Measurements from ENCODE around the gene SLC38A3.
"Not testable (repeated sequence)": the region's sequence is repeated elsewhere in the genome, so short reads cannot be mapped to it uniquely, and the experiment has no call there.

SLC38A3 gene

GRCh38 chr3:50250514-50250913 lies 45.4 kb downstream of the SLC38A3 start:
- DNase-seq (ENCODE audit: low spot score), result no peak

GRCh38 chr3:50251220-50251619 lies 46.1 kb downstream of the SLC38A3 start:
- no peak for DNase-seq (ENCODE audit: low spot score)

GRCh38 chr3:50254577-50255250 lies 49.6 kb downstream of the SLC38A3 start:
- no peak for DNase-seq (ENCODE audit: low spot score)

GRCh38 chr3:50255251-50255615 lies 50.2 kb downstream of the SLC38A3 start:
- DNase-seq (ENCODE audit: low spot score), result no peak

GRCh38 chr3:50256978-50257890 lies 52.2 kb downstream of the SLC38A3 start:
- no peak for DNase-seq (ENCODE audit: low spot score)

- no peak for DNase-seq (ENCODE audit: low spot score)
These were observed 53.1 kb downstream of the SLC38A3 start for GRCh38 chr3:50258029-50258680.

GRCh38 chr3:50258979-50259378 lies 53.9 kb downstream of the SLC38A3 start:
- no peak for DNase-seq (ENCODE audit: low spot score)

GRCh38 chr3:50259432-50260026 lies 54.5 kb downstream of the SLC38A3 start:
- DNase-seq (ENCODE audit: low spot score), result no peak

- DNase-seq (ENCODE audit: low spot score), result peak; percentile 95
These were observed 55.2 kb downstream of the SLC38A3 start for GRCh38 chr3:50260027-50260941.

- no peak for DNase-seq (ENCODE audit: low spot score)
These were observed 55.9 kb downstream of the SLC38A3 start for GRCh38 chr3:50260942-50261441.

GRCh38 chr3:50261505-50261904 lies 56.4 kb downstream of the SLC38A3 start:
- no peak for DNase-seq (ENCODE audit: low spot score)

GRCh38 chr3:50262200-50262599 lies 57.1 kb downstream of the SLC38A3 start:
- DNase-seq (ENCODE audit: low spot score), result not testable (repeated sequence)

- DNase-seq (ENCODE audit: low spot score), result no peak
These were observed 57.7 kb downstream of the SLC38A3 start for GRCh38 chr3:50262778-50263177.

- no peak for DNase-seq (ENCODE audit: low spot score)
These were observed 58.7 kb downstream of the SLC38A3 start for GRCh38 chr3:50263478-50264382.

GRCh38 chr3:50264383-50264963 lies 59.4 kb downstream of the SLC38A3 start:
- peak; percentile 92 for DNase-seq (ENCODE audit: low spot score)

GRCh38 chr3:50264964-50265485 lies 60.0 kb downstream of the SLC38A3 start:
- no peak for DNase-seq (ENCODE audit: low spot score)

GRCh38 chr3:50265571-50265970 lies 60.5 kb downstream of the SLC38A3 start:
- no peak for DNase-seq (ENCODE audit: low spot score)

- DNase-seq (ENCODE audit: low spot score), result no peak
These were observed 60.9 kb downstream of the SLC38A3 start for GRCh38 chr3:50266017-50266416.

- DNase-seq (ENCODE audit: low spot score), result no peak
These were observed 61.8 kb downstream of the SLC38A3 start for GRCh38 chr3:50266836-50267235.

All from putamen (tissue), 1 donor.